K562 (cell line): ENCODE measurements around the gene MACROD2. TPM values are rescaled to one million over a fixed set of nuclear protein-coding genes. Genes with fewer than 3 reads are reported as not detected.

ENCODE experiments used
- ATAC-seq: fragments of 200-7000 bp; cut with Tn5 transposase; 3 replicates; pipeline ENCODE4 v1.9.1; 2020; ENCODE audit warnings: moderate library complexity
- BruUV-seq: library from RNA; stranded (reverse); fragments of 400-500 nt; replicated peaks from 2 replicates; lab custom pipeline; 2021; lab: Mats Ljungman, UMichigan
- CTCF ChIA-PET: fragments of 300-600 bp; formaldehyde crosslinking; extraction: SDS; loops from one replicate; lab custom pipeline; 2021; ENCODE audit warnings: low intra/inter-chr PET ratio; lab: Yijun Ruan, JAX
- POLR2A ChIA-PET: fragments of 300-600, 350-650 bp; sonication (Branson Sonifier 250); formaldehyde crosslinking; extraction: SDS; loops from one replicate; lab custom pipeline; 2021; ENCODE audit warnings: antibody characterized with exemption, inconsistent platforms; lab: Yijun Ruan, JAX
- DNase-seq, 4 experiments: peaks; one replicate each; pipeline versions ENCODE4 v3.0.0 to v3.0.0-alpha.2; 2011 to 2018; ENCODE audit warnings: low spot score in 3 of 4, mixed read lengths in 3 of 4; ENCODE audit errors: extremely low read depth in 1 of 4
- FAIRE-seq: peaks from 2 replicates; lab custom pipeline; 2011; peaks lifted over from hg19 to GRCh38; lab: Jason Lieb, UNC
- H2AFZ ChIP-seq: 2 replicates; pipeline ENCODE4 v1.6.0; 2011; ENCODE audit warnings: low read depth, low read length, control low read depth, inconsistent platforms
- H3K27ac ChIP-seq: fragments of 200-600 bp; 3 replicates; pipeline ENCODE4 v1.8.0; 2011; ENCODE audit warnings: low read depth, mild to moderate bottlenecking, control low read depth, inconsistent platforms, low read length, moderate library complexity, mixed read lengths; ENCODE audit errors: extremely low read depth
- H3K27me3 ChIP-seq, 2 experiments: fragments of 300-600 bp in 1 of 2; 2 replicates in 1 of 2; 3 replicates in 1 of 2; pipeline versions ENCODE4 v1.6.0 to v1.8.0; 2011; ENCODE audit warnings: inconsistent platforms in 2 of 2, low read length in 2 of 2, mild to moderate bottlenecking in 1 of 2, mixed read lengths in 1 of 2, moderate library complexity in 1 of 2; ENCODE audit not compliant: control insufficient read depth in 2 of 2, insufficient read depth in 2 of 2
- H3K36me3 ChIP-seq: fragments of 300-600 bp; 3 replicates; pipeline ENCODE4 v1.8.0; 2011; ENCODE audit warnings: mild to moderate bottlenecking, low read length, inconsistent platforms; ENCODE audit not compliant: control insufficient read depth, insufficient read depth
- H3K4me1 ChIP-seq, 2 experiments: fragments of 200-600 bp in 1 of 2; replicated peaks in 1 of 2; 2 replicates in 1 of 2; 3 replicates in 1 of 2; pipeline versions ENCODE4 v1.5.1 to v1.8.0; 2011; ENCODE audit warnings: inconsistent platforms in 2 of 2, low read length in 2 of 2, mild to moderate bottlenecking in 1 of 2, mixed read lengths in 1 of 2, moderate library complexity in 1 of 2; ENCODE audit not compliant: control insufficient read depth in 2 of 2, insufficient read depth in 2 of 2
- H3K4me2 ChIP-seq: 2 replicates; pipeline ENCODE4 v1.6.1; 2011; ENCODE audit warnings: low read length, control low read depth, inconsistent platforms, mixed read lengths; ENCODE audit not compliant: insufficient read depth
- H3K4me3 ChIP-seq: fragments of 200-600 bp; sonication (generic), shearing (Covaris generic); 2 replicates; pipeline ENCODE4 v1.5.1; 2016; ENCODE audit warnings: control low read depth, inconsistent platforms
- H3K79me2 ChIP-seq: fragments of 200-600 bp; 3 replicates; pipeline ENCODE4 v1.8.0; 2011; ENCODE audit warnings: low read length, inconsistent platforms; ENCODE audit not compliant: control insufficient read depth, insufficient read depth
- H3K9ac ChIP-seq, 2 experiments: 2 replicates each; pipeline versions ENCODE4 v1.6.0 to v1.6.1; 2011; ENCODE audit warnings: low read depth in 2 of 2, low read length in 2 of 2, control low read depth in 1 of 2, inconsistent platforms in 1 of 2, mild to moderate bottlenecking in 1 of 2, mixed read lengths in 1 of 2; ENCODE audit not compliant: insufficient read depth in 1 of 2
- H3K9me1 ChIP-seq: one replicate; pipeline ENCODE4 v1.6.0; 2011; ENCODE audit warnings: inconsistent platforms, mild to moderate bottlenecking, low read length, moderate library complexity; ENCODE audit not compliant: control insufficient read depth, insufficient read depth
- H3K9me3 ChIP-seq: replicated peaks from 2 replicates; pipeline ENCODE4 v1.5.1; 2011; ENCODE audit warnings: low read depth, low read length, inconsistent platforms; ENCODE audit not compliant: control insufficient read depth, insufficient read depth
- H4K20me1 ChIP-seq: replicated peaks from 2 replicates; pipeline ENCODE4 v1.6.1; 2011; ENCODE audit warnings: low read length, inconsistent platforms, mixed read lengths; ENCODE audit not compliant: control insufficient read depth, insufficient read depth
- CCNT2 ChIP-seq: IDR thresholded peaks from 2 replicates; pipeline ENCODE4 v1.6.1; 2011; ENCODE audit warnings: borderline replicate concordance, low read depth, mild to moderate bottlenecking, moderate library complexity, mixed read lengths, low read length; ENCODE audit not compliant: insufficient read length; ENCODE audit errors: extremely low read depth
- CEBPB ChIP-seq: fragments of 450-650 bp; IDR thresholded peaks from 2 replicates; pipeline ENCODE4 v1.6.1; 2016; ENCODE audit warnings: missing genetic modification characterization, missing compliant biosample characterization
- GABPB2 ChIP-seq: fragments of 250-450 bp; sonication (Bioruptor Pico); conservative IDR thresholded peaks from 2 replicates; pipeline ENCODE4 v1.5.1; 2021; ENCODE audit warnings: mild to moderate bottlenecking
- POLR2AphosphoS5 ChIP-seq: IDR thresholded peaks from 2 replicates; pipeline ENCODE4 v1.6.1; 2011; ENCODE audit warnings: mild to moderate bottlenecking, low read depth, low read length, moderate library complexity; ENCODE audit not compliant: control insufficient read depth, insufficient read depth
- RHOXF2B ChIP-seq: fragments of 250-450 bp; sonication (Bioruptor Pico); conservative IDR thresholded peaks from 2 replicates; pipeline ENCODE4 v1.5.1; 2021
- SRSF3 ChIP-seq: fragments of 200-400 bp; formaldehyde crosslinking; IDR thresholded peaks from 2 replicates; pipeline ENCODE4 v1.6.1; 2016; ENCODE audit warnings: mild to moderate bottlenecking, low read length, moderate library complexity; ENCODE audit not compliant: insufficient read depth
- ZFP36 ChIP-seq: fragments of 150-350 bp; IDR thresholded peaks from 2 replicates; pipeline ENCODE4 v1.6.1; 2018; ENCODE audit warnings: low read length, low read depth; ENCODE audit not compliant: partially characterized antibody
- WGBS: fragments of 100-300 bp; shearing (Covaris generic); methylation state at CpG from one replicate; pipeline ENCODE4 v1.1.6; 2016; ENCODE audit warnings: low coverage, mixed read lengths; ENCODE audit not compliant: insufficient coverage; ENCODE audit errors: missing lambda C conversion rate; 5-methylcytosine and 5-hydroxymethylcytosine counted together
- in situ Hi-C: fragments of 300-500 bp; cut with MboI; formaldehyde crosslinking; loops from 4 replicates; pipeline ENCODE4 v1.15.0; 2018; ENCODE audit warnings: inconsistent platforms, mixed read lengths
- intact Hi-C: fragments of 100-400 bp; cut with micrococcal nuclease; formaldehyde crosslinking; loops from 2 replicates; pipeline ENCODE4 v1.14.2; 2022
- polyA plus RNA-seq, 8 experiments: library from polyadenylated mRNA; depleted of rRNA in 4 of 8; stranded (reverse) in 5 of 8; unstranded in 3 of 8; fragments of >200 nt; fragmentation: Nextera tagmentation in 2 of 8; fragmentation: Illumina TruSeq in 1 of 8; extraction: Ambion mirVana in 2 of 8; extraction: Trizol in 1 of 8; gene quantifications; 2 replicates each; pipeline versions ENCODE4 v1.2.1 to v1.2.3, GENCODE V29; 2011 to 2014; ENCODE audit warnings: inconsistent platforms in 1 of 8, missing spikeins in 1 of 8
- total RNA-seq, 7 experiments: library from RNA; depleted of rRNA in 6 of 7; stranded (reverse); fragments of >200 nt in 6 of 7; fragmentation: Illumina TruSeq in 2 of 7; extraction: Trizol in 2 of 7; gene quantifications; 2 replicates each; pipeline versions ENCODE4 v1.2.1 to v1.2.3, GENCODE V29; 2011 to 2021; ENCODE audit warnings: low replicate concordance in 1 of 7
- TF ChIP-seq, protein P1 (sequence below): fragments of 250-450 bp; sonication (Bioruptor Pico); IDR thresholded peaks from 2 replicates; pipeline ENCODE4 v1.5.0; 2021; ENCODE audit warnings: mild to moderate bottlenecking, borderline replicate concordance

Gene MACROD2
- total and polyA plus RNA-seq, 9 of the 15 experiments (the other 6 are each of a cell fraction or from before 2014, with no cell fraction given): not detected

DNA sequence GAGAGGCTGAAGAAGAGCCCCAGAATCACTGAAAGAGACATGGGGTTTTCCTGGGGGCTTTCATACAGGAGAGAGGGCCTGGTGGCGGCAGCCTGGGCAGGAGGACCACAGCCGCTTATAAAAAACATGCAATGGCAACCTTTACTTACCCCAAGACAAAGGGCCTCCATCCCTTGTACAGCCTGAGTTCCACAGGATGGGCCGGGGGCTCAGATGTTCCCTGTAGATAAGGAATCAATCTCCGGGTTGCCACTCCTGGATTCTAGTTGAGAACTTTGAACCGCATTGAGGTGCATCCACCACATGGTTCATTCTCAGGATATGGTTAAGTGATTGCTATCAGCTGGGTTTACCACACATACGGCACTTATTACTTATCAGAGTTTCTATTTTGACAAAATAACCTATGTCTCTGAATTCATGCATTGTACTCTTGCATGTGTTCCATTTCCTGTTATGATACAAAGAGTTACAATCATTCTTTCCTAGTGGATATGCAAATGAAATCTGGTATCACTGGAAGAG, 1900.3 kb downstream of the MACROD2 start:
- BruUV-seq: no TSS peak
- ATAC-seq: no peak
- Histone ChIP-seq H3K4me3 (no peak overlapping the region), H3K4me1 (no peaks in the 10 kb centered on the region), H3K9ac (no peak overlapping the region), H3K9me3 (no peaks in the 10 kb centered on the region), H2AFZ (no peak overlapping the region), H3K27ac (no peak overlapping the region), H3K36me3 (no peaks in the 10 kb centered on the region), H4K20me1 (no peaks in the 10 kb centered on the region), H3K9me1 (no peaks in the 10 kb centered on the region), H3K79me2 (no peaks in the 10 kb centered on the region), H3K27me3 (no peaks in the 10 kb centered on the region), H3K4me2 (no peak overlapping the region)
- TF ChIP-seq ZFP36 (no peak), SRSF3 (no peak), RHOXF2B (CRISPR knock-in tag) (no peak), CCNT2 (no peak), GABPB2 (no peak), CEBPB (tag) (no peak), POLR2AphosphoS5 (no peak)
- TF ChIP-seq, protein P1, sequence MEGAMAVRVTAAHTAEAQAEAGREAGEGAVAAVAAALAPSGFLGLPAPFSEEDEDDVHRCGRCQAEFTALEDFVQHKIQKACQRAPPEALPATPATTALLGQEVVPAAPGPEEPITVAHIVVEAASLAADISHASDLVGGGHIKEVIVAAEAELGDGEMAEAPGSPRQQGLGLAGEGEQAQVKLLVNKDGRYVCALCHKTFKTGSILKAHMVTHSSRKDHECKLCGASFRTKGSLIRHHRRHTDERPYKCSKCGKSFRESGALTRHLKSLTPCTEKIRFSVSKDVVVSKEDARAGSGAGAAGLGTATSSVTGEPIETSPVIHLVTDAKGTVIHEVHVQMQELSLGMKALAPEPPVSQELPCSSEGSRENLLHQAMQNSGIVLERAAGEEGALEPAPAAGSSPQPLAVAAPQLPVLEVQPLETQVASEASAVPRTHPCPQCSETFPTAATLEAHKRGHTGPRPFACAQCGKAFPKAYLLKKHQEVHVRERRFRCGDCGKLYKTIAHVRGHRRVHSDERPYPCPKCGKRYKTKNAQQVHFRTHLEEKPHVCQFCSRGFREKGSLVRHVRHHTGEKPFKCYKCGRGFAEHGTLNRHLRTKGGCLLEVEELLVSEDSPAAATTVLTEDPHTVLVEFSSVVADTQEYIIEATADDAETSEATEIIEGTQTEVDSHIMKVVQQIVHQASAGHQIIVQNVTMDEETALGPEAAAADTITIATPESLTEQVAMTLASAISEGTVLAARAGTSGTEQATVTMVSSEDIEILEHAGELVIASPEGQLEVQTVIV: no peak
- in situ Hi-C loops (no loop called here), intact Hi-C loops (no loop called here)
- no peak for DNase-seq
- ChIA-PET CTCF (no interaction called here), POLR2A (no interaction called here)
- FAIRE-seq: no peak
- 3% methylated on average over 5 of the region's 6 CpGs for WGBS
